Spleen (tissue), 7 donors: ENCODE results near the gene FAHD2A.

Experiments used
- CTCF ChIP-seq, 11 experiments: fragments of 200-600 bp in 7 of 11; fragments of 450-650 bp in 4 of 11; sonication (generic) in 4 of 11; IDR thresholded peaks in 8 of 11; conservative IDR thresholded peaks in 3 of 11; 1 replicate in 7 of 11; 2 replicates in 4 of 11; pipeline versions ENCODE4 v1.4.0 to v1.8.0; 2016 to 2021; ENCODE audit warnings: antibody characterized with exemption in 11 of 11, inconsistent platforms in 4 of 11, mild to moderate bottlenecking in 1 of 11
- POLR2A ChIP-seq, 3 donors: fragments of 450-650 bp; IDR thresholded peaks; one replicate each; pipeline ENCODE4 v1.5.1; 2017; ENCODE audit warnings: antibody characterized with exemption in 3 of 3, mild to moderate bottlenecking in 1 of 3
- POLR2AphosphoS5 ChIP-seq, 3 donors: sonication (generic); formaldehyde crosslinking; IDR thresholded peaks; one replicate each; pipeline ENCODE4 v1.5.1; 2017; ENCODE audit warnings: antibody characterized with exemption in 3 of 3
- donor health status: DM: no; HTN: no; CAD: no; lungs with moderate emphysema.
- donor health status: DM: no; HTN: no; CAD: no.
- donor health status: DM: no; HTN: no; CAD: no.

DNA sequence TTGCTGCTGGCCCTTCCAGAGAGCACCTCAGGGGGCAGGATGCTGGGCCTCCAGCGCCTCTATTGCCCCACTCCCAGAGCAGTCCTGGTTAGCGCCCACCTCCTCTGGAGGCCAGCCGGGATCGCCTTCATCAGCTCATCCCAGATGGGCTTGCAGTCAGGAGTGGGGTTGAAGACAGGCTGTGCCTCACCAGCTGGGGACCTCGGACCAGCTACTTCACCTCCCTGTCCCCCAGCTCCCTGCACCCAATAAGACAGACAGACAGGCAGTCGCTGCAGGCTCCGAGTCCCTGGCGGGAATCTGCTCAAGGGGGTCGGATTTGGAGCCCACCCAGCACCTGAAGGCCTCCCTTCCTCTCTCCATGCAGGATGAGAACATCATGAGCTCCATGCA is 18.9 kb upstream of the FAHD2A start:
- TF ChIP-seq POLR2AphosphoS5 (IDR thresholded peaks at IDR 0.05), result no peak
- no peak for TF ChIP-seq CTCF (IDR thresholded peaks at IDR 0.05 in 8 of 11, conservative IDR thresholded peaks at IDR 0.05 in 3 of 11)
- TF ChIP-seq POLR2A (IDR thresholded peaks at IDR 0.05), result no peak
